Duodenal mucosa (tissue), 2 donors: ENCODE measurements around the gene DOCK2.

Experiments
- H3K27ac ChIP-seq: one replicate; pipeline ENCODE4 v1.7.0; 2013; ENCODE audit warnings: low read depth, low read length
- H3K27me3 ChIP-seq, 2 donors: one replicate each; pipeline ENCODE4 v1.7.0; 2013; ENCODE audit warnings: low read length in 2 of 2, control low read depth in 1 of 2; ENCODE audit not compliant: insufficient read depth in 2 of 2, control insufficient read depth in 1 of 2
- H3K36me3 ChIP-seq, 2 donors: one replicate each; pipeline ENCODE4 v1.7.0; 2013; ENCODE audit warnings: low read length in 2 of 2, control low read depth in 1 of 2; ENCODE audit not compliant: insufficient read depth in 2 of 2, control insufficient read depth in 1 of 2
- H3K4me1 ChIP-seq, 2 donors: one replicate each; pipeline ENCODE4 v1.7.0; 2013; ENCODE audit warnings: low read length in 2 of 2, control low read depth in 1 of 2; ENCODE audit not compliant: insufficient read depth in 2 of 2, control insufficient read depth in 1 of 2
- H3K4me3 ChIP-seq, 2 donors: one replicate each; pipeline ENCODE4 v1.7.0; 2013; ENCODE audit warnings: low read length in 2 of 2, low read depth in 1 of 2
- H3K9ac ChIP-seq, 2 donors: one replicate each; pipeline ENCODE4 v1.7.0; 2013; ENCODE audit warnings: low read length in 2 of 2, low read depth in 1 of 2
- H3K9me3 ChIP-seq, 2 donors: one replicate each; pipeline ENCODE4 v1.7.0; 2013; ENCODE audit warnings: low read length in 2 of 2, control low read depth in 1 of 2; ENCODE audit not compliant: control insufficient read depth in 1 of 2

Gene DOCK2

GRCh38 chr5:169697511-169697890 lies 60.4 kb downstream of the DOCK2 start:
- Histone ChIP-seq H3K9me3 (no peaks in the 10 kb centered on the region), H3K27ac (no peak overlapping the region), H3K4me1 (no peaks in the 10 kb centered on the region), H3K27me3 (no peaks in the 10 kb centered on the region), H3K36me3 (peaks cover 0 to 26% of the 10 kb centered on the region in 2 donors), H3K9ac (no peak overlapping the region), H3K4me3 (no peak overlapping the region)

GRCh38 chr5:169697976-169698375 lies 60.9 kb downstream of the DOCK2 start:
- Histone ChIP-seq H3K4me1 (no peaks in the 10 kb centered on the region), H3K9me3 (no peaks in the 10 kb centered on the region), H3K4me3 (no peak overlapping the region), H3K9ac (no peak overlapping the region), H3K27me3 (no peaks in the 10 kb centered on the region), H3K36me3 (peaks cover 0 to 26% of the 10 kb centered on the region in 2 donors), H3K27ac (no peak overlapping the region)

- Histone ChIP-seq H3K36me3 (peaks cover 0 to 22% of the 10 kb centered on the region in 2 donors), H3K27ac (no peak overlapping the region), H3K4me1 (no peaks in the 10 kb centered on the region), H3K4me3 (no peak overlapping the region), H3K9ac (no peak overlapping the region), H3K27me3 (no peaks in the 10 kb centered on the region), H3K9me3 (no peaks in the 10 kb centered on the region)
These were observed 63.5 kb downstream of the DOCK2 start for GRCh38 chr5:169700611-169701010.

- H3K9me3 ChIP-seq = no peaks in the 10 kb centered on the region
- H3K27ac ChIP-seq = no peak overlapping the region
- no peak overlapping the region for H3K9ac ChIP-seq
- no peaks in the 10 kb centered on the region for H3K4me1 ChIP-seq
- H3K27me3 ChIP-seq = no peaks in the 10 kb centered on the region
- no peak overlapping the region for H3K4me3 ChIP-seq
- H3K36me3 ChIP-seq = peaks cover 0 to 17% of the 10 kb centered on the region in 2 donors
These were observed 64.9 kb downstream of the DOCK2 start for GRCh38 chr5:169701910-169702451.

GRCh38 chr5:169702693-169703481 lies 65.8 kb downstream of the DOCK2 start:
- Histone ChIP-seq H3K9ac (no peak overlapping the region), H3K27ac (no peak overlapping the region), H3K9me3 (no peaks in the 10 kb centered on the region), H3K27me3 (no peaks in the 10 kb centered on the region), H3K4me3 (no peak overlapping the region), H3K4me1 (no peaks in the 10 kb centered on the region), H3K36me3 (peaks cover 0 to 21% of the 10 kb centered on the region in 2 donors)

GRCh38 chr5:169703813-169704212 lies 66.7 kb downstream of the DOCK2 start:
- Histone ChIP-seq H3K9ac (no peak overlapping the region), H3K9me3 (no peaks in the 10 kb centered on the region), H3K4me1 (no peaks in the 10 kb centered on the region), H3K36me3 (peaks cover 0 to 16% of the 10 kb centered on the region in 2 donors), H3K4me3 (no peak overlapping the region), H3K27me3 (no peaks in the 10 kb centered on the region), H3K27ac (no peak overlapping the region)

GRCh38 chr5:169705322-169705721 lies 68.2 kb downstream of the DOCK2 start:
- H3K9ac ChIP-seq = no peak overlapping the region
- H3K27me3 ChIP-seq = no peaks in the 10 kb centered on the region
- H3K27ac ChIP-seq = no peak overlapping the region
- no peaks in the 10 kb centered on the region for H3K4me1 ChIP-seq
- H3K9me3 ChIP-seq = no peaks in the 10 kb centered on the region
- H3K36me3 ChIP-seq = peaks cover 0 to 15% of the 10 kb centered on the region in 2 donors
- H3K4me3 ChIP-seq = no peak overlapping the region

GRCh38 chr5:169706071-169706470 lies 69.0 kb downstream of the DOCK2 start:
- H3K9me3 ChIP-seq = no peaks in the 10 kb centered on the region
- H3K9ac ChIP-seq = no peak overlapping the region
- no peaks in the 10 kb centered on the region for H3K27me3 ChIP-seq
- no peaks in the 10 kb centered on the region for H3K4me1 ChIP-seq
- H3K27ac ChIP-seq = no peak overlapping the region
- H3K36me3 ChIP-seq = peaks cover 0 to 15% of the 10 kb centered on the region in 2 donors
- H3K4me3 ChIP-seq = no peak overlapping the region

- Histone ChIP-seq H3K36me3 (peaks cover 0 to 17% of the 10 kb centered on the region in 2 donors), H3K9ac (no peak overlapping the region), H3K4me3 (no peak overlapping the region), H3K27me3 (no peaks in the 10 kb centered on the region), H3K9me3 (no peaks in the 10 kb centered on the region), H3K4me1 (no peaks in the 10 kb centered on the region), H3K27ac (no peak overlapping the region)
These were observed 69.8 kb downstream of the DOCK2 start for GRCh38 chr5:169706758-169707450.

GRCh38 chr5:169707686-169708085 lies 70.6 kb downstream of the DOCK2 start:
- H3K36me3 ChIP-seq = peaks cover 0 to 16% of the 10 kb centered on the region in 2 donors
- no peaks in the 10 kb centered on the region for H3K27me3 ChIP-seq

More at GRCh38 chr5:169707686-169708085, 70.6 kb downstream of the DOCK2 start:
- no peak overlapping the region for H3K27ac ChIP-seq
- no peaks in the 10 kb centered on the region for H3K4me1 ChIP-seq
- H3K4me3 ChIP-seq = no peak overlapping the region
- H3K9me3 ChIP-seq = no peaks in the 10 kb centered on the region
- no peak overlapping the region for H3K9ac ChIP-seq
